ENCODE results near the gene C4orf36.

C4orf36 gene

GRCh38 chr4:86853209-86853608, 39.0 kb downstream of the C4orf36 start:
- DNase-seq = no peak

GRCh38 chr4:86848732-86849619, 43.2 kb downstream of the C4orf36 start, which contains the start of gene SLC10A6:
Gene SLC10A6, minus strand, starts transcription at chr4:86849384. Its CDS starts 269 bp downstream, at chr4:86849115.
- DNase-seq = no peak

GRCh38 chr4:86848136-86848535, 44.1 kb downstream of the C4orf36 start:
- no peak for DNase-seq

GRCh38 chr4:86847571-86847970, 44.7 kb downstream of the C4orf36 start:
- no peak for DNase-seq

- no peak for DNase-seq
Measured at GRCh38 chr4:86846921-86847320, 45.3 kb downstream of the C4orf36 start.

GRCh38 chr4:86845593-86845992, 46.6 kb downstream of the C4orf36 start:
- DNase-seq = no peak

- DNase-seq = no peak
Measured at GRCh38 chr4:86841309-86841708, 50.9 kb downstream of the C4orf36 start.

- DNase-seq = no peak
Measured at GRCh38 chr4:86840858-86841257, 51.4 kb downstream of the C4orf36 start.

DNA sequence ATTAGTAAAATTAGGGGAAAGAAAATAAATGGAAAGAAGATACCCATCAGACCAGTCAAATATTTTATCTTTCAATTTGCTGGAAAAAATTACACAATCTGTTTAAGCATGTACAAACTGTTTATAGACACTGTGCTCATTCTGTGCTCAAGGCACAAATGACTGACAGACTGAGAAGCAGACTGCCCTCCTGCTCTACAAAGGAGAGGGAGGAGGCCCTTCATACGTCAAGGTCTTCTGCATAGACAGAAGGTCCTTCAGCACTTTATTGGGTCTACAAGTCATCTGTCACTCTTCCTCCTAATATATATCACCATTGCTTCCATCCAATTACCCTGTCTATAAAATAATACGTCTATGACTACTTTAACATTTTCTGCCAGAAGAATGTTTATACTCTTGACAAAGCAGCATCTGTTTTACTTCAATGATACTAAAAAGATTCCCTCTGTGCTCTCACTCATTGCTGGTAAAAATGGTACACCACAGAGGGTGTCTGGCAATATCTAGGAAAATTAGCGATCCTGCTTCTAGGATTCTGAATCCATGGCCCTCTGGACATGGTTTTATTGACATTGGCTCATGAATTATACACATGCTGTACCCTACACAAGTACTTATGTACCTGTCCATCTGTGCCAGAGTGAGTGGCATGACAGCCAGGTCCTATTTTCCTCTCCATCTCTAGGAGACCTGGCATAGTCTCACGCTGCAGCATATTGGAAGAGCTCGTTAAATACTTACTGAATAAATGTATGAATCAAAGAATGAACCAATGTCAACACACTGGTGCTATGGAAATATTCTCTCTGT, 54.3 kb downstream of the C4orf36 start:
- no peak for DNase-seq

DNA sequence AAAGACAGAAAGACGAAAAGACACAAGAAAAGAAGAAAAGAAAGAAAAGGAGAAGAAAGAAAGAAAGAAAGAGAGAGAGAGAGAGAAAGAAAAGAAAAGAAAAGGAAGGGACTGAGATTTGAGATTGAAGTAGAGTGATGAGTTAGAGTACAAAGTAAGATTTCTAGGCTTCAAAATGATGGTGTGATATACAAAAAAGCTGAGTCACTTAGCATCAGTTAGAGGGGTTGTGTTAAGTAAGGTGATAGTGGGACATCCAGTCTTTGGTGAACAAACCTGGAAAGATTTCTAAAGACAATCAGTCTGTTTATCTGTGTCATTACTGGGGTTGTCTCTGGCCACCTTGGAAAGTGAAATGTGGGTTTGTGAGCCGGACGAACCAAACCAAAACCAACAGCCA, 56.5 kb downstream of the C4orf36 start:
- DNase-seq = no peak

- no peak for DNase-seq
Measured at GRCh38 chr4:86834901-86835300, 57.3 kb downstream of the C4orf36 start.

GRCh38 chr4:86833615-86834014, 58.6 kb downstream of the C4orf36 start:
- DNase-seq = no peak

- no peak for DNase-seq
Measured at GRCh38 chr4:86831262-86832130, 60.7 kb downstream of the C4orf36 start.

All from CD4-positive, alpha-beta T cell treated with Interleukin-4 for 1 hour (primary cell).